Astrocyte (in vitro differentiated cells and primary cell): Measurements from ENCODE around the gene RAB30. TPM values are rescaled to one million over a fixed set of nuclear protein-coding genes. Genes with fewer than 3 reads are reported as not detected.

ENCODE experiments used
- DNase-seq: peaks from one replicate; pipeline ENCODE4 v3.0.0-alpha.2; 2010; ENCODE audit warnings: low read depth
- FAIRE-seq: peaks from 2 replicates; lab custom pipeline; 2011; peaks lifted over from hg19 to GRCh38; lab: Jason Lieb, UNC
- H2AFZ ChIP-seq: 2 replicates; pipeline ENCODE4 v1.6.0; 2012; ENCODE audit warnings: low read depth, low read length, inconsistent platforms
- H3K27ac ChIP-seq: 2 replicates; pipeline ENCODE4 v1.5.1; 2011; ENCODE audit warnings: low read depth, low read length, inconsistent platforms
- H3K27me3 ChIP-seq: 2 replicates; pipeline ENCODE4 v1.6.0; 2011; ENCODE audit warnings: low read length, inconsistent platforms; ENCODE audit not compliant: insufficient read depth
- H3K36me3 ChIP-seq: 2 replicates; pipeline ENCODE4 v1.5.1; 2011; ENCODE audit warnings: low read length, inconsistent platforms; ENCODE audit not compliant: insufficient read depth
- H3K4me1 ChIP-seq: 2 replicates; pipeline ENCODE4 v1.5.1; 2011; ENCODE audit warnings: low read length, inconsistent platforms; ENCODE audit not compliant: insufficient read depth
- H3K4me2 ChIP-seq: 2 replicates; pipeline ENCODE4 v1.6.0; 2012; ENCODE audit warnings: low read length, inconsistent platforms
- H3K4me3 ChIP-seq: 2 replicates; pipeline ENCODE4 v1.5.1; 2011; ENCODE audit warnings: low read depth, mild to moderate bottlenecking, low read length, inconsistent platforms; ENCODE audit not compliant: insufficient read depth
- H3K79me2 ChIP-seq: 2 replicates; pipeline ENCODE4 v1.6.0; 2012; ENCODE audit warnings: mild to moderate bottlenecking, low read length, inconsistent platforms; ENCODE audit not compliant: insufficient read depth
- H3K9ac ChIP-seq: 2 replicates; pipeline ENCODE4 v1.6.0; 2012; ENCODE audit warnings: mild to moderate bottlenecking, low read length, inconsistent platforms
- H3K9me3 ChIP-seq: 2 replicates; pipeline ENCODE4 v1.5.1; 2012; ENCODE audit warnings: low read depth, mild to moderate bottlenecking, low read length, inconsistent platforms; ENCODE audit not compliant: insufficient read depth
- H4K20me1 ChIP-seq: 2 replicates; pipeline ENCODE4 v1.6.0; 2012; ENCODE audit warnings: low read length, inconsistent platforms; ENCODE audit not compliant: insufficient read depth
- H3K27ac Mint-ChIP-seq: one replicate; pipeline ENCODE4 v1.8.0; 2021; ENCODE audit warnings: mild to moderate bottlenecking, mixed read lengths; ENCODE audit not compliant: unreplicated experiment
- H3K27me3 Mint-ChIP-seq: one replicate; pipeline ENCODE4 v1.8.0; 2021; ENCODE audit warnings: low read depth, mixed read lengths; ENCODE audit not compliant: unreplicated experiment
- H3K36me3 Mint-ChIP-seq: one replicate; pipeline ENCODE4 v1.8.0; 2021; ENCODE audit warnings: low read depth, mixed read lengths; ENCODE audit not compliant: unreplicated experiment
- H3K4me1 Mint-ChIP-seq: one replicate; pipeline ENCODE4 v1.8.0; 2021; ENCODE audit warnings: low read depth, mixed read lengths; ENCODE audit not compliant: unreplicated experiment
- H3K4me3 Mint-ChIP-seq: one replicate; pipeline ENCODE4 v1.8.0; 2021; ENCODE audit warnings: mild to moderate bottlenecking, moderate library complexity, mixed read lengths; ENCODE audit not compliant: unreplicated experiment
- H3K9me3 Mint-ChIP-seq: one replicate; pipeline ENCODE4 v1.8.0; 2021; ENCODE audit warnings: mild to moderate bottlenecking, mixed read lengths; ENCODE audit not compliant: unreplicated experiment
- EZH2 ChIP-seq: IDR thresholded peaks from 2 replicates; pipeline ENCODE4 v1.6.1; 2012; ENCODE audit warnings: mild to moderate bottlenecking, low read length, inconsistent platforms; ENCODE audit not compliant: insufficient read depth
- total RNA-seq: library from RNA; stranded (reverse); gene quantifications from 2 replicates; pipeline ENCODE4 v1.2.1, GENCODE V29; 2021
- TF ChIP-seq, protein P1 (sequence below): IDR thresholded peaks from 2 replicates; pipeline ENCODE4 v1.5.1; 2011; ENCODE audit warnings: low read depth, mild to moderate bottlenecking, inconsistent platforms, low read length, moderate library complexity; ENCODE audit not compliant: insufficient read depth

Gene RAB30
- total RNA-seq, 1 donor from 2014 or later = 40.0 TPM

- H3K79me2 ChIP-seq = no peaks in the 10 kb centered on the region
- no peak overlapping the region for H3K4me3 ChIP-seq
- H3K4me3 Mint-ChIP-seq = no peak overlapping the region
- no peaks in the 10 kb centered on the region for H3K27me3 ChIP-seq
- H3K9me3 Mint-ChIP-seq = no peaks in the 10 kb centered on the region
- TF ChIP-seq EZH2 = no peak
- TF ChIP-seq, protein P1, sequence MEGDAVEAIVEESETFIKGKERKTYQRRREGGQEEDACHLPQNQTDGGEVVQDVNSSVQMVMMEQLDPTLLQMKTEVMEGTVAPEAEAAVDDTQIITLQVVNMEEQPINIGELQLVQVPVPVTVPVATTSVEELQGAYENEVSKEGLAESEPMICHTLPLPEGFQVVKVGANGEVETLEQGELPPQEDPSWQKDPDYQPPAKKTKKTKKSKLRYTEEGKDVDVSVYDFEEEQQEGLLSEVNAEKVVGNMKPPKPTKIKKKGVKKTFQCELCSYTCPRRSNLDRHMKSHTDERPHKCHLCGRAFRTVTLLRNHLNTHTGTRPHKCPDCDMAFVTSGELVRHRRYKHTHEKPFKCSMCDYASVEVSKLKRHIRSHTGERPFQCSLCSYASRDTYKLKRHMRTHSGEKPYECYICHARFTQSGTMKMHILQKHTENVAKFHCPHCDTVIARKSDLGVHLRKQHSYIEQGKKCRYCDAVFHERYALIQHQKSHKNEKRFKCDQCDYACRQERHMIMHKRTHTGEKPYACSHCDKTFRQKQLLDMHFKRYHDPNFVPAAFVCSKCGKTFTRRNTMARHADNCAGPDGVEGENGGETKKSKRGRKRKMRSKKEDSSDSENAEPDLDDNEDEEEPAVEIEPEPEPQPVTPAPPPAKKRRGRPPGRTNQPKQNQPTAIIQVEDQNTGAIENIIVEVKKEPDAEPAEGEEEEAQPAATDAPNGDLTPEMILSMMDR = no peak
- no peaks in the 10 kb centered on the region for H3K9me3 ChIP-seq
- H3K4me1 Mint-ChIP-seq = peaks cover 14% of the 10 kb centered on the region
- no peaks in the 10 kb centered on the region for H3K36me3 Mint-ChIP-seq
- H3K27ac ChIP-seq = no peak overlapping the region
- no peak overlapping the region for H3K27ac Mint-ChIP-seq
- no peaks in the 10 kb centered on the region for H3K4me1 ChIP-seq
- H3K4me2 ChIP-seq = no peak overlapping the region
- peaks cover 3% of the 10 kb centered on the region for H4K20me1 ChIP-seq
- no peak overlapping the region for H2AFZ ChIP-seq
- no peak for FAIRE-seq
- DNase-seq = no peak
- no peaks in the 10 kb centered on the region for H3K27me3 Mint-ChIP-seq
- H3K36me3 ChIP-seq = peaks cover 5% of the 10 kb centered on the region
- H3K9ac ChIP-seq = no peak overlapping the region
Measured at GRCh38 chr11:82988936-82989627, 82.6 kb downstream of the RAB30 start.

DNA sequence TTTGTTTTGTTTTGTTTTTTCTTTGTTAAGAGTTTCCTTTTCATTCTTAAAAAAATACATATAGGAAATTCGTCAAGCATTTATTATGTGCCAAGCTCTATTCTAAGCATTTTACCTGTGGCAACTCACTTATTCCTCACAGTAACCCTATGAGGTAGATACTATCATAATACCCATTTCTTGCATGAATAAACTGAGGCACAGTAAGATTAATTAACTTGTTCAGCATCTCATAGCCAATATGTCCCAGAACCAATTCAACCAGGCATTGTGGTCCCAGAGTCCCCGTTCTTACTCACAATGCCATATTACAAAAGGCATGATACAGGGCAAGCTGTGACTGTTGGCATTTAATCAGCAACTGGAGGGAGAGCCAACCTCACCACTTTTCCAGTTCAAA, 83.7 kb downstream of the RAB30 start:
- H3K9ac ChIP-seq = no peak overlapping the region
- no peak overlapping the region for H3K27ac Mint-ChIP-seq
- H3K4me1 ChIP-seq = no peaks in the 10 kb centered on the region
- no peak overlapping the region for H3K27ac ChIP-seq
- peaks cover 3% of the 10 kb centered on the region for H4K20me1 ChIP-seq
- peaks cover 5% of the 10 kb centered on the region for H3K36me3 ChIP-seq
- no peak overlapping the region for H3K4me3 ChIP-seq
- H2AFZ ChIP-seq = no peak overlapping the region
- H3K4me1 Mint-ChIP-seq = peaks cover 13% of the 10 kb centered on the region
- no peaks in the 10 kb centered on the region for H3K79me2 ChIP-seq
- H3K4me2 ChIP-seq = no peak overlapping the region
- no peaks in the 10 kb centered on the region for H3K9me3 ChIP-seq
- H3K27me3 ChIP-seq = no peaks in the 10 kb centered on the region
- no peaks in the 10 kb centered on the region for H3K9me3 Mint-ChIP-seq
- H3K36me3 Mint-ChIP-seq = no peaks in the 10 kb centered on the region
- TF ChIP-seq, protein P1 = no peak
- H3K4me3 Mint-ChIP-seq = no peak overlapping the region
- H3K27me3 Mint-ChIP-seq = no peaks in the 10 kb centered on the region
- no peak for DNase-seq
- no peak for FAIRE-seq

- Mint-ChIP-seq H3K36me3 (no peaks in the 10 kb centered on the region), H3K4me3 (no peak overlapping the region), H3K27me3 (no peaks in the 10 kb centered on the region), H3K9me3 (no peaks in the 10 kb centered on the region), H3K4me1 (peaks cover 20% of the 10 kb centered on the region), H3K27ac (no peak overlapping the region)
- Histone ChIP-seq H3K36me3 (peaks cover 10% of the 10 kb centered on the region), H3K27ac (no peak overlapping the region), H3K4me3 (no peak overlapping the region), H3K4me1 (peaks cover 5% of the 10 kb centered on the region), H3K4me2 (no peak overlapping the region), H4K20me1 (peaks cover 3% of the 10 kb centered on the region), H3K27me3 (no peaks in the 10 kb centered on the region), H2AFZ (no peak overlapping the region), H3K9me3 (no peaks in the 10 kb centered on the region), H3K9ac (no peak overlapping the region), H3K79me2 (no peaks in the 10 kb centered on the region)
- DNase-seq (no peak), FAIRE-seq (no peak)
- TF ChIP-seq, protein P1 = no peak
- TF ChIP-seq EZH2 = no peak
Measured at GRCh38 chr11:82986446-82986845, 85.3 kb downstream of the RAB30 start.
